CD4-positive, alpha-beta memory T cell (primary cell): ENCODE results near the gene GIMD1. TPM values are rescaled to one million over a fixed set of nuclear protein-coding genes. Genes with fewer than 3 reads are reported as not detected.
"Not testable (repeated sequence)": the region's sequence is repeated elsewhere in the genome, so short reads cannot be mapped to it uniquely, and the experiment has no call there.

ENCODE experiments used
- CTCF ChIA-PET: fragments of 350-600 bp; sonication (Branson Sonifier 250); formaldehyde crosslinking; loops from one replicate; lab custom pipeline; 2021; ENCODE audit warnings: inconsistent platforms; ENCODE audit not compliant: partially characterized antibody; lab: Charles Lee
- POLR2A ChIA-PET: fragments of 350-600 bp; sonication (Branson Sonifier 250); formaldehyde crosslinking; loops from one replicate; lab custom pipeline; 2021; ENCODE audit not compliant: partially characterized antibody; lab: Charles Lee
- DNase-seq, 5 donors: peaks; one replicate each; pipeline versions ENCODE4 v3.0.0 to v3.0.0-alpha.2; 2020 to 2022; ENCODE audit warnings: mixed read lengths in 1 of 5
- H3K27ac ChIP-seq: one replicate; pipeline ENCODE4 v1.7.0; 2013; ENCODE audit warnings: low read depth, low read length
- H3K27me3 ChIP-seq: 2 replicates; pipeline ENCODE4 v1.7.0; 2013; ENCODE audit warnings: mild to moderate bottlenecking, low read length, moderate library complexity; ENCODE audit not compliant: insufficient read depth
- H3K36me3 ChIP-seq: 2 replicates; pipeline ENCODE4 v1.7.0; 2013; ENCODE audit warnings: mild to moderate bottlenecking, low read length, moderate library complexity; ENCODE audit not compliant: insufficient read depth
- H3K4me1 ChIP-seq: 2 replicates; pipeline ENCODE4 v1.7.0; 2013; ENCODE audit warnings: mild to moderate bottlenecking, low read length, moderate library complexity; ENCODE audit not compliant: insufficient read depth
- H3K4me3 ChIP-seq, 2 donors: one replicate each; pipeline ENCODE4 v1.7.0; 2013; ENCODE audit warnings: low read length in 2 of 2, mild to moderate bottlenecking in 1 of 2
- H3K9me3 ChIP-seq, 2 donors: one replicate each; pipeline ENCODE4 v1.7.0; 2013; ENCODE audit warnings: low read length in 2 of 2, control low read depth in 1 of 2; ENCODE audit not compliant: control insufficient read depth in 1 of 2
- H3K27ac Mint-ChIP-seq, 7 donors: one replicate each; pipeline ENCODE4 v1.8.0; 2020 to 2021; ENCODE audit warnings: mixed read lengths in 7 of 7, mild to moderate bottlenecking in 6 of 7, inconsistent platforms in 3 of 7, moderate library complexity in 3 of 7
- H3K27me3 Mint-ChIP-seq, 2 donors: one replicate each; pipeline ENCODE4 v1.8.0; 2020 to 2021; ENCODE audit warnings: mixed read lengths in 2 of 2
- H3K36me3 Mint-ChIP-seq, 2 donors: one replicate each; pipeline ENCODE4 v1.8.0; 2020 to 2021; ENCODE audit warnings: mixed read lengths in 2 of 2, inconsistent platforms in 1 of 2, mild to moderate bottlenecking in 1 of 2
- H3K4me1 Mint-ChIP-seq, 4 donors: one replicate each; pipeline ENCODE4 v1.8.0; 2020 to 2021; ENCODE audit warnings: mixed read lengths in 4 of 4, mild to moderate bottlenecking in 1 of 4
- H3K4me3 Mint-ChIP-seq, 8 donors: one replicate each; pipeline ENCODE4 v1.8.0; 2020 to 2021; ENCODE audit warnings: mixed read lengths in 8 of 8, mild to moderate bottlenecking in 7 of 8, moderate library complexity in 6 of 8, inconsistent platforms in 3 of 8
- H3K9me3 Mint-ChIP-seq, 8 donors: one replicate each; pipeline ENCODE4 v1.8.0; 2020 to 2021; ENCODE audit warnings: mixed read lengths in 8 of 8, mild to moderate bottlenecking in 5 of 8, inconsistent platforms in 3 of 8, moderate library complexity in 1 of 8
- intact Hi-C: fragments of 100-400 bp; cut with micrococcal nuclease; formaldehyde crosslinking; loops from one replicate; pipeline ENCODE4 v1.15.1; 2023
- polyA plus RNA-seq, 2 donors: library from polyadenylated mRNA; unstranded; fragments of 300-500 nt; fragmentation: Illumina TruSeq; gene quantifications; one replicate each; pipeline ENCODE4 v1.2.3, GENCODE V29; 2021
- total RNA-seq, 2 experiments: library from RNA; stranded (reverse); gene quantifications; one replicate each; pipeline ENCODE4 v1.2.3, GENCODE V29; 2021

GIMD1 gene
- total RNA-seq = not detected
- not detected for polyA plus RNA-seq

- DNase-seq = no peak
- no peak within 1 kb of the TSS for H3K27ac ChIP-seq
- H3K4me3 ChIP-seq = no peak within 1 kb of the TSS
- intact Hi-C loops = no loop called here
- ChIA-PET POLR2A (no interaction called here), CTCF (no interaction called here)
- Mint-ChIP-seq H3K36me3 (no peaks in the 10 kb centered on the region), H3K9me3 (no peaks in the 10 kb centered on the region), H3K27me3 (peaks cover 9 to 13% of the 10 kb centered on the region in 2 donors), H3K27ac (no peak within 1 kb of the TSS), H3K4me3 (no peak within 1 kb of the TSS), H3K4me1 (peaks cover 0 to 4% (median 0%) of the 10 kb centered on the region in 4 donors)
- H3K36me3 ChIP-seq = no peaks in the 10 kb centered on the region
- H3K4me1 ChIP-seq = no peaks in the 10 kb centered on the region
- no peaks in the 10 kb centered on the region for H3K9me3 ChIP-seq
- H3K27me3 ChIP-seq = no peaks in the 10 kb centered on the region
These were observed at the start of gene GIMD1 for GRCh38 chr4:106368678-106369077. GIMD1 (minus strand) TSS chr4:106368778; CDS start chr4:106367435, 1,343 bp downstream.

GRCh38 chr4:106414366-106414765 is 45.8 kb upstream of the GIMD1 start:
- peaks cover 2 to 5% of the 10 kb centered on the region in 2 donors for H3K27me3 Mint-ChIP-seq

GRCh38 chr4:106409901-106410889 is 41.6 kb upstream of the GIMD1 start:
- Mint-ChIP-seq H3K27me3 (peaks cover 3 to 6% of the 10 kb centered on the region in 2 donors), H3K27ac (no peak overlapping the region), H3K4me1 (no peaks in the 10 kb centered on the region), H3K36me3 (no peaks in the 10 kb centered on the region), H3K9me3 (peaks cover 0 to 6% (median 2%) of the 10 kb centered on the region in 8 donors), H3K4me3 (no peak overlapping the region)
- H3K27ac ChIP-seq = no peak overlapping the region
- H3K9me3 ChIP-seq = no peaks in the 10 kb centered on the region
- no peaks in the 10 kb centered on the region for H3K27me3 ChIP-seq
- ChIA-PET POLR2A (no interaction called here), CTCF (no interaction called here)
- H3K4me3 ChIP-seq = no peak overlapping the region
- no peak for DNase-seq
- intact Hi-C loops = no loop called here
- no peaks in the 10 kb centered on the region for H3K36me3 ChIP-seq
- no peaks in the 10 kb centered on the region for H3K4me1 ChIP-seq

More at GRCh38 chr4:106414366-106414765, 45.8 kb upstream of the GIMD1 start:
- CTCF ChIA-PET = no interaction called here
- Histone ChIP-seq H3K4me1 (no peaks in the 10 kb centered on the region), H3K4me3 (no peak overlapping the region), H3K27me3 (no peaks in the 10 kb centered on the region), H3K27ac (no peak overlapping the region), H3K36me3 (no peaks in the 10 kb centered on the region), H3K9me3 (no peaks in the 10 kb centered on the region)
- Mint-ChIP-seq H3K9me3 (peaks cover 0 to 2% (median under 1%) of the 10 kb centered on the region in 8 donors), H3K4me3 (no peak overlapping the region), H3K4me1 (no peaks in the 10 kb centered on the region), H3K36me3 (no peaks in the 10 kb centered on the region), H3K27ac (peak overlapping the region in 1 of 7 donors; percentile 31)
- intact Hi-C loops = no loop called here
- DNase-seq = no peak
- POLR2A ChIA-PET = no interaction called here

GRCh38 chr4:106408004-106408403 is 39.4 kb upstream of the GIMD1 start:
- H3K4me1 ChIP-seq, DNase-seq, H3K4me1 Mint-ChIP-seq, POLR2A ChIA-PET, H3K27ac Mint-ChIP-seq, H3K4me3 Mint-ChIP-seq, H3K9me3 Mint-ChIP-seq, H3K27ac ChIP-seq, H3K9me3 ChIP-seq, H3K36me3 ChIP-seq, H3K36me3 Mint-ChIP-seq, H3K4me3 ChIP-seq, H3K27me3 Mint-ChIP-seq, CTCF ChIA-PET, H3K27me3 ChIP-seq, intact Hi-C loops: not testable (repeated sequence)

- Histone ChIP-seq H3K9me3 (no peaks in the 10 kb centered on the region), H3K4me3 (no peak overlapping the region), H3K27ac (no peak overlapping the region), H3K4me1 (no peaks in the 10 kb centered on the region), H3K36me3 (no peaks in the 10 kb centered on the region), H3K27me3 (no peaks in the 10 kb centered on the region)
- Mint-ChIP-seq H3K4me1 (no peaks in the 10 kb centered on the region), H3K36me3 (peaks cover 0 to 2% of the 10 kb centered on the region in 2 donors), H3K27me3 (peaks cover 0 to 3% of the 10 kb centered on the region in 2 donors), H3K27ac (no peak overlapping the region), H3K9me3 (peaks cover 2 to 27% (median 15%) of the 10 kb centered on the region in 8 donors), H3K4me3 (no peak overlapping the region)
- intact Hi-C loops = no loop called here
- POLR2A ChIA-PET = no interaction called here
- CTCF ChIA-PET = no interaction called here
- no peak for DNase-seq
These were observed 32.6 kb upstream of the GIMD1 start for GRCh38 chr4:106401157-106401556.

GRCh38 chr4:106398898-106399297 is 30.3 kb upstream of the GIMD1 start:
- H3K4me1 Mint-ChIP-seq, DNase-seq, H3K36me3 Mint-ChIP-seq, H3K36me3 ChIP-seq, H3K4me3 ChIP-seq, H3K9me3 ChIP-seq, intact Hi-C loops, H3K27me3 ChIP-seq, POLR2A ChIA-PET, H3K27me3 Mint-ChIP-seq, CTCF ChIA-PET, H3K4me1 ChIP-seq, H3K4me3 Mint-ChIP-seq, H3K27ac Mint-ChIP-seq, H3K27ac ChIP-seq: not testable (repeated sequence)
- H3K9me3 Mint-ChIP-seq = peaks cover 2 to 46% (median 32%) of the 10 kb centered on the region in 8 donors

- no peak for DNase-seq
- Histone ChIP-seq H3K4me3 (no peak overlapping the region), H3K9me3 (no peaks in the 10 kb centered on the region), H3K27me3 (no peaks in the 10 kb centered on the region), H3K4me1 (no peaks in the 10 kb centered on the region), H3K27ac (no peak overlapping the region), H3K36me3 (no peaks in the 10 kb centered on the region)
- intact Hi-C loops = no loop called here
- Mint-ChIP-seq H3K27me3 (peaks cover 2 to 4% of the 10 kb centered on the region in 2 donors), H3K4me1 (no peaks in the 10 kb centered on the region), H3K9me3 (peaks cover 5 to 58% (median 34%) of the 10 kb centered on the region in 8 donors), H3K36me3 (peaks cover 0 to 2% of the 10 kb centered on the region in 2 donors), H3K27ac (no peak overlapping the region), H3K4me3 (no peak overlapping the region)
- CTCF ChIA-PET = no interaction called here
- POLR2A ChIA-PET = no interaction called here
These were observed 27.0 kb upstream of the GIMD1 start for GRCh38 chr4:106395582-106395981.
